T-helper 1 cell treated with Interleukin-12 subunit alpha and Interleukin-12 subunit beta and Interleukin-4 antibody, amounts not matched to agents 30 μg/mL and 1 μg/mL, for 36 hours (primary cell): ENCODE results near the gene MINK1.
"Not testable (repeated sequence)": the region's sequence is repeated elsewhere in the genome, so short reads cannot be mapped to it uniquely, and the experiment has no call there.

Experiments used
- H3K27ac Mint-ChIP-seq: one replicate; pipeline ENCODE4 v1.8.0; 2021; ENCODE audit warnings: mild to moderate bottlenecking, mixed read lengths
- H3K27me3 Mint-ChIP-seq: one replicate; pipeline ENCODE4 v1.8.0; 2021; ENCODE audit warnings: low read depth, mixed read lengths
- H3K36me3 Mint-ChIP-seq: one replicate; pipeline ENCODE4 v1.8.0; 2021; ENCODE audit warnings: low read depth, mixed read lengths
- H3K4me1 Mint-ChIP-seq: one replicate; pipeline ENCODE4 v1.8.0; 2021; ENCODE audit warnings: low read depth, mixed read lengths
- H3K4me3 Mint-ChIP-seq: one replicate; pipeline ENCODE4 v1.8.0; 2021; ENCODE audit warnings: mild to moderate bottlenecking, moderate library complexity, mixed read lengths
- H3K9me3 Mint-ChIP-seq: one replicate; pipeline ENCODE4 v1.8.0; 2021; ENCODE audit warnings: mixed read lengths

The MINK1 gene

GRCh38 chr17:4806456-4806776 lies 26.7 kb upstream of the MINK1 start:
- peak overlapping the region; percentile 59 for H3K4me3 Mint-ChIP-seq
- H3K36me3 Mint-ChIP-seq: peaks cover 14% of the 10 kb centered on the region
- peak overlapping the region; percentile 29 for H3K27ac Mint-ChIP-seq
- peaks cover 12% of the 10 kb centered on the region for H3K4me1 Mint-ChIP-seq
- H3K9me3 Mint-ChIP-seq: no peaks in the 10 kb centered on the region
- H3K27me3 Mint-ChIP-seq: no peaks in the 10 kb centered on the region

- Mint-ChIP-seq H3K4me1 (peaks cover 12% of the 10 kb centered on the region), H3K27me3 (no peaks in the 10 kb centered on the region), H3K4me3 (peak within 1 kb of the TSS; percentile 82), H3K36me3 (peaks cover 14% of the 10 kb centered on the region), H3K9me3 (no peaks in the 10 kb centered on the region), H3K27ac (peak within 1 kb of the TSS; percentile 68)
Observed at GRCh38 chr17:4806777-4807604, 26.1 kb upstream of the MINK1 start, which contains the start of gene PLD2. Gene PLD2, plus strand, starts transcription at chr17:4807152. Its CDS starts 621 bp downstream, at chr17:4807773.

- H3K27ac Mint-ChIP-seq: peak overlapping the region; percentile 68
- H3K9me3 Mint-ChIP-seq: no peaks in the 10 kb centered on the region
- peaks cover 14% of the 10 kb centered on the region for H3K36me3 Mint-ChIP-seq
- H3K4me3 Mint-ChIP-seq: peak overlapping the region; percentile 82
- H3K4me1 Mint-ChIP-seq: peaks cover 12% of the 10 kb centered on the region
- H3K27me3 Mint-ChIP-seq: no peaks in the 10 kb centered on the region
Observed at GRCh38 chr17:4807605-4808377, 25.3 kb upstream of the MINK1 start.

- Mint-ChIP-seq H3K4me1 (peaks cover 12% of the 10 kb centered on the region), H3K9me3 (no peaks in the 10 kb centered on the region), H3K27me3 (no peaks in the 10 kb centered on the region), H3K27ac (no peak overlapping the region), H3K36me3 (peaks cover 14% of the 10 kb centered on the region), H3K4me3 (peak overlapping the region; percentile 58)
Observed at GRCh38 chr17:4808378-4808767, 24.8 kb upstream of the MINK1 start.

GRCh38 chr17:4810696-4811290 lies 22.3 kb upstream of the MINK1 start:
- H3K9me3 Mint-ChIP-seq: no peaks in the 10 kb centered on the region
- peaks cover 12% of the 10 kb centered on the region for H3K4me1 Mint-ChIP-seq
- no peak overlapping the region for H3K27ac Mint-ChIP-seq
- peaks cover 14% of the 10 kb centered on the region for H3K36me3 Mint-ChIP-seq
- no peaks in the 10 kb centered on the region for H3K27me3 Mint-ChIP-seq
- no peak overlapping the region for H3K4me3 Mint-ChIP-seq

GRCh38 chr17:4811471-4811870 lies 21.7 kb upstream of the MINK1 start:
- Mint-ChIP-seq H3K27me3 (no peaks in the 10 kb centered on the region), H3K27ac (no peak overlapping the region), H3K9me3 (no peaks in the 10 kb centered on the region), H3K36me3 (peaks cover 14% of the 10 kb centered on the region), H3K4me3 (no peak overlapping the region), H3K4me1 (peaks cover 6% of the 10 kb centered on the region)

GRCh38 chr17:4812690-4813089 lies 20.4 kb upstream of the MINK1 start:
- Mint-ChIP-seq H3K4me3 (no peak overlapping the region), H3K27ac (no peak overlapping the region), H3K36me3 (peaks cover 17% of the 10 kb centered on the region)

GRCh38 chr17:4815043-4815675 lies 18.0 kb upstream of the MINK1 start:
- peaks cover 2% of the 10 kb centered on the region for H3K4me1 Mint-ChIP-seq
- H3K27me3 Mint-ChIP-seq: no peaks in the 10 kb centered on the region
- no peak overlapping the region for H3K4me3 Mint-ChIP-seq
- no peaks in the 10 kb centered on the region for H3K9me3 Mint-ChIP-seq
- peaks cover 9% of the 10 kb centered on the region for H3K36me3 Mint-ChIP-seq
- H3K27ac Mint-ChIP-seq: no peak overlapping the region

More at GRCh38 chr17:4812690-4813089, 20.4 kb upstream of the MINK1 start:
- no peaks in the 10 kb centered on the region for H3K9me3 Mint-ChIP-seq
- no peaks in the 10 kb centered on the region for H3K27me3 Mint-ChIP-seq
- peaks cover 6% of the 10 kb centered on the region for H3K4me1 Mint-ChIP-seq

- peaks cover 5% of the 10 kb centered on the region for H3K36me3 Mint-ChIP-seq
- no peaks in the 10 kb centered on the region for H3K27me3 Mint-ChIP-seq
- H3K27ac Mint-ChIP-seq: no peak overlapping the region
- H3K9me3 Mint-ChIP-seq: no peaks in the 10 kb centered on the region
- no peak overlapping the region for H3K4me3 Mint-ChIP-seq
- no peaks in the 10 kb centered on the region for H3K4me1 Mint-ChIP-seq
Observed at GRCh38 chr17:4816826-4817225, 16.3 kb upstream of the MINK1 start.

- Mint-ChIP-seq H3K4me1 (no peaks in the 10 kb centered on the region), H3K36me3 (peaks cover 5% of the 10 kb centered on the region), H3K4me3 (no peak overlapping the region), H3K27ac (no peak overlapping the region), H3K27me3 (no peaks in the 10 kb centered on the region), H3K9me3 (no peaks in the 10 kb centered on the region)
Observed at GRCh38 chr17:4818276-4818675, 14.9 kb upstream of the MINK1 start.

GRCh38 chr17:4822835-4823234 lies 10.3 kb upstream of the MINK1 start:
- no peaks in the 10 kb centered on the region for H3K4me1 Mint-ChIP-seq
- peaks cover 2% of the 10 kb centered on the region for H3K36me3 Mint-ChIP-seq
- no peak overlapping the region for H3K4me3 Mint-ChIP-seq
- H3K27me3 Mint-ChIP-seq: no peaks in the 10 kb centered on the region
- H3K9me3 Mint-ChIP-seq: no peaks in the 10 kb centered on the region
- H3K27ac Mint-ChIP-seq: no peak overlapping the region

- Mint-ChIP-seq H3K4me1 (no peaks in the 10 kb centered on the region), H3K27ac (no peak overlapping the region), H3K9me3 (no peaks in the 10 kb centered on the region), H3K36me3 (peaks cover 2% of the 10 kb centered on the region), H3K27me3 (no peaks in the 10 kb centered on the region), H3K4me3 (no peak overlapping the region)
Observed at GRCh38 chr17:4823373-4824089, 9.6 kb upstream of the MINK1 start.

- H3K9me3 Mint-ChIP-seq: no peaks in the 10 kb centered on the region
- H3K27me3 Mint-ChIP-seq: peaks cover 5% of the 10 kb centered on the region
- no peak overlapping the region for H3K27ac Mint-ChIP-seq
Observed at GRCh38 chr17:4827399-4827798, 5.7 kb upstream of the MINK1 start.

GRCh38 chr17:4832829-4833177 lies 337 bp upstream of the MINK1 start:
- H3K9me3 Mint-ChIP-seq: not testable (repeated sequence)

More at GRCh38 chr17:4827399-4827798, 5.7 kb upstream of the MINK1 start:
- no peaks in the 10 kb centered on the region for H3K4me1 Mint-ChIP-seq
- no peak overlapping the region for H3K4me3 Mint-ChIP-seq
- H3K36me3 Mint-ChIP-seq: no peaks in the 10 kb centered on the region

More at GRCh38 chr17:4832829-4833177, 337 bp upstream of the MINK1 start:
- Mint-ChIP-seq H3K27ac (peak overlapping the region; percentile 92), H3K4me3 (peak overlapping the region; percentile 91), H3K4me1 (peaks cover 27% of the 10 kb centered on the region)
- H3K27me3 Mint-ChIP-seq, H3K36me3 Mint-ChIP-seq: not testable (repeated sequence)
